HG02763 (cell line): ENCODE data around the gene GNRHR.
A peak's percentile ranks its signal among the peaks of the same experiment; 100 is the strongest.

Experiments
- ATAC-seq: cut with Tn5 transposase; IDR thresholded peaks from one replicate; pipeline ENCODE4 v1.9.1; 2021; ENCODE audit warnings: mild to moderate bottlenecking, moderate library complexity; ENCODE audit not compliant: unreplicated experiment

The GNRHR gene

GRCh38 chr4:67700738-67701516, 53.3 kb downstream of the GNRHR start, which contains the start of gene UBA6:
TSS of gene UBA6 (minus strand) at chr4:67701155. CDS start at chr4:67701119, 36 bp downstream.
- peak; percentile 98 for ATAC-seq

DNA sequence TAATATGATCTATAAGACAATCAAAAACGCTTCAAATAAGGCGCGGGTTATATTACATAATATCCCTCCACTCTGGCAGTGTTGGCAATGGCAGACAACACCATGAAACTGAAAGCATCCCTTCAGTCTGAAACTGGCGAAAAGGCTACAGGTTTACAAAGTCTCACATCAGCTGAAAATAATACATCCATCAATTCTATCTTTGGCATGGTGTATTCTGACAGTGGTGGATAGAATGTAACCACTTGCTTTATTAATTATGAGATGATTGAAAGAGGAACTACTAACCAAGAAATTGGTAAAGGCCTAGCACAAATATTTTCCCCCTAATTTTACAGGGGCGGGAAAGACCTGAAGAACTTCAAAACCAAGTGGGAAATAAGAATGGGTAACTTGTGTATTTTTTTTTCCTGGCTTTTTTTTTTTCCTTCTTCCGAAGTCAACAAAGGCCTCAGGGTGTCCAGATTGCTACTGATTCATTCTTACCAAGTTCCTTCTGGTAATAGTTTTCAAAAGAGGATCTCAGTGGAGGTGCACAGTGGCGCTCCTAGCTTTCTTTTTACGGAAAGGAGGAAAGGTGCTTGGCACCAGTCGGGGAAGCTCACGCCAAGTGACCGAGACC, 54.0 kb downstream of the GNRHR start:
- ATAC-seq = peak; percentile 8

GRCh38 chr4:67699603-67700002, 54.6 kb downstream of the GNRHR start:
- ATAC-seq = no peak

DNA sequence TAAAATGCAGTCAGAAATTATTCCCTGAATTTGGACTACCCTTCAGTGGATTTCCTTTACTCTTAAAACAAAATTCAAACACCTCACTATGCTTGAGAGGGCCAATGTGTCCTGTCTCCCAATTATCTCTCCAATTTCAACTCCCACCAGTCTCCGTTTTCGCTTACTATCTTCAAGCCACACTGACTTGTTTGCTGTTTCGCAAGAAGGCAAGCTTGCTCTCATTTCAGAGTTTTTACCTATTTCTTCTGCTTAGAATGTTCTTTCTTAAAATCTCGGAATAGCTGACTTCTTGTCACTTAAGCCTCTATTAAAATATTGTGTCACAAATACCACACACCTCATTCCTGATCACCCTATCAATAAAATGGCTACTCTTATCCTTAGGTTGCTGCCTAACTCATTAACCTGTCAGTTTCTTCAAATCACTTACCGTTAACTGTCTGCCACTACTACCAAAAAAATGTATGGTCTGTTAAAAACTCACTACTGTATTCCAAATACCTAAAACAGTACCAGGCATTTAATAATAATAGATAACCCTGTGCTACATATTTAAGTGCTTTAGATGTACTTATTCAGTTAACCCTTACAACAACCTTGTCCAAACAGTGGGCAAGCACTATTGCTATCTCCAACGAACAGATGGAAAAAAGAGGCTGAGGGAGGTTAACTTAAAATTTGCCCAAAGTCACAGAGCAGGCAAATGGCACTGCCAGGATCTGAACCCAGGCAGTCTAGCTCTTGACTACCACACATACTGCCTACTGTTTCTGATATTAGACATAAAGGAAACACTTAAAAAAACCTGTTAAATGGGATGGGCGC, 56.1 kb downstream of the GNRHR start:
- no peak for ATAC-seq

- no peak for ATAC-seq
These were observed 58.1 kb downstream of the GNRHR start for GRCh38 chr4:67696061-67696460.

GRCh38 chr4:67694662-67695061, 59.5 kb downstream of the GNRHR start:
- ATAC-seq = no peak

- no peak for ATAC-seq
These were observed 62.9 kb downstream of the GNRHR start for GRCh38 chr4:67691328-67691727.
